GM18867 (cell line): ENCODE data around the gene C16orf74.

Experiments
- ATAC-seq: cut with Tn5 transposase; IDR thresholded peaks from one replicate; pipeline ENCODE4 v1.9.1; 2021; ENCODE audit warnings: mild to moderate bottlenecking, moderate library complexity; ENCODE audit not compliant: unreplicated experiment

The C16orf74 gene

DNA sequence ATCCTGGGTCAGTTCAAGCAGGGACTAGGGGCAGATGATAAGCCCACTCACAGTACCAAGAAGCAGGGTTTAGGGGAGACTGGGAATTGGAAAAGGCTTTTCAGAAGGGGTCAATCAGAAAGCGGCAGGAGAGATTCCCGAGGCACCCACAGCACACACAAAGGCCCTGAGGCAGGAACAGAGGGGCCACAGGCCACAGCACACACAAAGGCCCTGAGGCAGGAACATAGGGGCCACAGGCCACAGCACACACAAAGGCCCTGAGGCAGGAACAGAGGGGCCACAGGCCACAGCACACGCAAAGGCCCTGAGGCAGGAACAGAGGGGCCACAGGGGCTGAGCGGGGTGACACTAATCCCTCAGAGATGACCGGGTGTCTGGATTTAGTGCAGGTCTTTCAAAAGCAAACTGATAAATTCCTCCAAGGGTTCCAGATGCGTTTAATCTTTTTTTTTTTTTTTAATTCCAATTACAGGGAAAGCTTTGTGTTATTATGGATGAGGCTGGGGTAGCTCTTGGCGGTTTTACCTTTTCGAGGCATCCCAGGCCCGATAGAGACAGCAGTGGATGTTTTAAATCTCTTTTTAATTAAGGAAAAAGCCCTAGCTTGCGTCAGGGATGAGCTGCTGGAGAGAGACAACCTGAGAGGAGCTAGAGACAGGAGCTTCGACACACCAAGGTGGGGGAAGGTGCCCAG lies 31.1 kb downstream of the C16orf74 start:
- ATAC-seq, result no peak

DNA sequence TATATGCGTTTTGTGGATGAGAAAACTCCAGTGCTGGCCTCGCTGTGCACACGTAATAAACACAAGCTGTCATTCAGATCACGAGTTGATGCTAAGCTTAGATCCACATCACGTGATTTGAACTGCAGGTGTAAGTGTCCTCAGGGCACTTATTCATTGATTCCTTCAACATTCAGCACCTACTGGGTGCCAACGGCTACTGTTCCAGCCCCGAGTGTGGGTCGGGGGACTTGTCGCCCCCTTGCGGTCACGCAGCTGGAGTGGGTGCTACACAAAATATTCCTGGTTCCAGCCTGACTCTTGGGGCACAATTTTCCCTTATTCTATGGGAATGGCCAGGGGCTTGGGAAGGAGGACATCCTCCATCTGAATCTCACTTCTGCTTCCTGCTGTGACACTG lies 32.2 kb downstream of the C16orf74 start:
- no peak for ATAC-seq

DNA sequence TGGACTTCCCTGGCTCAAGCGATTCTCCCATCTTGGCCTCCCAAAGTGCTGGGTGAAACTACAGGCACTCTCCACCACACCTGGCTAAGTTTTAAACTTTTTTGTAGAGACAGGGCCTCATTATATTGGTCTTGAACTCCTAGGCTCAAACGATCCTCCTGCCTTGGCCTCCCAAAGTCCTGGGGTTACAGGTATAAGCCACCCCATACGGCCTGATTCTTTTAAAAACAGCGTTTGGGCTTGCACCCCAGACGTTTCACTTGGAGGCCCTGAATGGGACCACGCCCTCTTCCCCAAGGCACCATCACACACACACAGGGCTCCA lies 32.8 kb downstream of the C16orf74 start:
- no peak for ATAC-seq

DNA sequence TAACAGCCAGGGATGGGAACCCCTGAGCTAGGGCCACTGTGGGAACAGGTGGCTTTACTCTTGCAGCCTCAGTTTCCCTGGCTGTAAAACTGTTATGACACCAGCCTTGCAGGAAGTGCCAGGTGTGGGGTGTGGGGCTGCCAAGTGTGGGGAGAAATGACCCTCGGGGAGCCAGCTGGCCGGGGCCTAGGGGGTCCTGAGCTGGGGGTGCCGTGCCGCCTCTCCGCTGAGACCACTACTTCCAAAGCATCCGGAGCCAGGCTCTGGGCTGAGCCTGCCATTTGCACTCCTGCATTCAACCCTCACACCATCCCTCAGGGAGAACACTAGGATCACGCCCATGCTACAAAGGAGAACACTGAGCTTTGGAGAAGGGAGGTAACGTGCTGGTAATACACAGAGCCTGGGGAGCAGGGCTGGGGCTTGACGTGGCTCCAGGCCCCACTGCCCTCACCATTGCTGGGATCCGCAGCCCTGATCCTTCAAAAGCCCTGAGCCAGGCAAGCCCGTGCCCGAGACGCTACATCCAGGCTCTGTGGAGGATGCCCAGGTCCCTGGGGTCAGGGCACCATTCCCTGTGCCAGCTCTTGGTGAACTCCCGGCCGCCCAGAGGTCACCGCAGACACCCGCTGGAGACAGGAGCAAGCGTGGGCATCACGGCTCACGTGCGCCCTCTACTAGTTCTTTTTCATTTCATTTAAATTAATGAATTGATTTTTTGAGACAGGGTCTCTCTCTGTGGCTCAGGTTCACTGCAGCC lies 33.3 kb downstream of the C16orf74 start:
- ATAC-seq, result no peak

DNA sequence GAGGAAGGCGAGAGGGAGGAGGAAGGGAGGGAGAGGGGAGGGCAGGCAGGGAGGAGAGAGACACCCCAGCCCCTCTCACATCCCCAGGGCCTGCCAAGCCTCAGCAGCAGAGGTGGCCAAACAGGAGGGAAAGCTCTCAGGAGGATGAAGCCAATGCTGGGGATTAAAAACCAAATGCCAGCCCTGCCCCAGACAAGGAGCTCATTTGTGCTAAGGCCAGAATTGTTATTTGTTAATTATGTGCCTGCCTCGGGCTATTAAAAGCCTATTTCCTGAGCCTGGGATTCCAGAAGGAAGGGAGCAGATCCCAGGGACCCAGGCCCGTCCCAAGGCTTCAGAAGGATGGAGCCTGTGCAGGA lies 34.2 kb downstream of the C16orf74 start:
- no peak for ATAC-seq

DNA sequence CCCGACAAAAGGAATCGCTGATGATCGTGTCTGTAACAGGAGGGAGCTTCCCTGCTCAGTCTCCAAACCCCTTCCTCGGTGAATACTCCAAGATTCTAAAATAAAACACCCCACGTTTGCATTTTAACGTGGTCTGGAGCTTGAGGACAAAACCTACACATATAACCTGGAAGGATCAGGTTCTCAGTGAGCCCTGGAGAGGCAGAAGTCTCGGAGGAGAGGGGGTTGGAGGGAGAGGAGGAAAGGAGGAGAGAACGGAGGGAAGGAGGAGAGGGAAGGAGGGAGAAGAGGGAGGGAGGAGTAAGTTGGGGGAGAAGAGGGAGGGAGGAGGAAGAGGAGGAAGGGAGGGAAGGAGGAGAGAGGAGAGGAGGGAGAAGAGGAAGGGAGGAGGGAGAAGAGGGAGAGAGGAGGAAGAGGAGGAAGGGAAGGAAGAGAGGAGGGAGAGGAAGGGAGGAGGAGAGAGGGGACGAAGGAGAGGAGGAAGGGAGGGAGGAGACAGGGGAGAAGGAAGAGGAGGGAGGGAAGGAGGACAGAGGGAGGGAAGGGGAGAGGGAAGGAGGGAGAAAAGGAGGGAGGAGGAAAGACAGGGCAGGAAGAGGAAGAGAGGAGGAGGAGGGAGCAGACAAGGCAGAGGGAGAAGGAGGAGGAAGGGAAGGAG lies 34.7 kb downstream of the C16orf74 start:
- no peak for ATAC-seq

DNA sequence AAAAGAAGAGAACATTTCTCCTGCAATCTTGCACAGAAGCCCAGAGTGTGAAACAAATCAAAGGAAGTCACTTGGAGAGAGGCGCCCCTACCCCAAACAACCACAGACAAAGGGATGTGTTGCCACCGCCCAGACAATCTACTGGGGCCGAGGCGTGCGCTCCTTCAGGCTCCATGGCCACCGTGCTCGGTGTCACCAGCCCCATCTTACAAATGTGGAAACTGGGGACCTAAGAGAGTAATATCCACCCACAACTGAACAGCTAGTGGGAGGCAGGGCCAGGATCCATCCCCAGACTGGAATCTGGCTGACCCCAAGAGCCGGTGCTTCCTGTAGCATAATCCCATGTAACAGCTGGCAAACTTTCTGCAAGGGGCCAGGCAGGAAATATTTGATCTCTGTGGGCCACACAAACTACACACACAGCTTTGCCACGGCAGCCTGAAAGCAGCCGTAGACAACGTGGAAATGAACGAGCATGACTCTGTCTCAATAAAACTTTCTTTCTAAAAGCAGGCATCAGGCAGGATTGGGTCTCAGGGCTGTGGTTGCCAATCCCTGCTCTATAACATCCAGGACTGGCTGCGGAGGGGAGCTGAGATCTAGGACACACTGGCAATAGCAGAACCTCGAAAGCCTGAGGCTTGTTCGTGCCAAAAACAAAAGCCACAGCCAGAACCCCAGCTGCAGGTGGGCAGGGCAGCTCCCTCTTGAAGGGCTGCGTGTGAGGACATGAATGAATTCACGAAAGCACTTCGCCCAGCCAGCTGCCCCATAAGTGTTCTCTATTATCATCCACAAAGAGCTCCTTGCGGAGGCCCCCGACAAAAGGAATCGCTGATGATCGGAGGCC lies 35.5 kb downstream of the C16orf74 start:
- no peak for ATAC-seq

DNA sequence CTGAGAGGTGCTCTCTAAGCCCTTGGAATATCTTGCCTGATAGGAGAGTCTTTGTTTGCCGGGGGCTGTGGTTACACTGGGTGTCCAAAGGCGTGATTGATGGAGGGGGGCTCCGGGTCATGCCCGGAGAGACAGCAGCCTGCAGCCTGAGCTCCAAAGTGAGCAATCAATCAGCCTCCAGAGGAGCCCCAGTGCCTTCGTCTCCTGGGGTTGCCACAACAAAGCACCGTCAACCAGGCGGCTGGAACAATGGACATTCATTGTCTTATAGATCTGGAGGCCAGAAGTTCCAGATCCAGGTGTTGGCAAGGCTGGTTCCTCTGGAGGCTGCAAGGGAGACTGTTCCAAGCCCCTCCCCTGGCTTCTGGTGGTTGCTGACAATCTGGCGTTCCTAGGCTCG lies 38.1 kb downstream of the C16orf74 start:
- no peak for ATAC-seq

DNA sequence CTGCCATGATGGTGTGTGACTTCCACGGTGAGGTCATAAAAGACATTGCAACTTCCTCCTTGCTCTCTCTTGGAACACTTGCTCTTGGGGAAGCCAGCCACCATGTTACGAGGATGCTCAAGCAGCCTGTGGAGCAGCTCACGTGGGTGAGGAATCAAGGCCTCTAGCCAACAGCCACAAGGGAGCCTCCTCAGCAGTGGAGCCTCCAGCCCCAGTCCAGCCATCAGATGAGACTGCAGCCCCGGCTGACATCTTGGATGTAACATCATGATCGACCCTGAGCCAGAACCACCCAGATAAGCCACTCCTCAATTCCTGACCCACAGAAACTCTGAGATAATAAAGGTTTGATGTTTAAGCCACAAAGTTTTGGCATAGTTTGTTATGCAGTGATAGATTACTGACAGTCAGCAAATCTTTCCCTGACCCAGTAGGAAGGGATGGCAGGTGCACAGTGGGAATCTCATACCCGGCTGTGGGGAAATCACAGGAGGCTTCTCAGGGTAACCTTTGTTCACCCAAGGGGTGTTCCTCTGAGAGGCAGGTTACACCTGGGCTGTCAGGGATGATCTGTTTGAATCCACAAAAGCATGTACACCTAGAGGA lies 38.8 kb downstream of the C16orf74 start:
- ATAC-seq, result no peak

DNA sequence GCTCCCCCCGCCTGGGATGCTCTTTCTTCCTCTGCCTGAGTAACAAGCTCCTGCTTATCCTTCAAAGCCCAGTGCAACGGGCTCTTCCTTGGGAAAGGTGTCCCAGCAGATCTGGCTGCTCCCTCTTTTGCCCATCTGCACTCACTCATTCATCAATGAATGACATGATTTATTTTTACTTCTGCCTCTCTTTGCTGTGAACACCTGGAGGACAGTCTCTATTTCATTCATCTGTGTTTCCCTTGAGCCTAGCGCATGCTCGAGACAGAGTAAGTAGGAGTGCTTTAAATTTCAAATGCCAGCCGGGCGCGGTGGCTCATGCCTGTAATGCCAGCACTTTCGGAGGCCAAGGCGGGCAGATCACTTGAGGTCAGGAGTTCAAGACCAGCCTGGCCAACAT lies 40.2 kb downstream of the C16orf74 start:
- no peak for ATAC-seq

DNA sequence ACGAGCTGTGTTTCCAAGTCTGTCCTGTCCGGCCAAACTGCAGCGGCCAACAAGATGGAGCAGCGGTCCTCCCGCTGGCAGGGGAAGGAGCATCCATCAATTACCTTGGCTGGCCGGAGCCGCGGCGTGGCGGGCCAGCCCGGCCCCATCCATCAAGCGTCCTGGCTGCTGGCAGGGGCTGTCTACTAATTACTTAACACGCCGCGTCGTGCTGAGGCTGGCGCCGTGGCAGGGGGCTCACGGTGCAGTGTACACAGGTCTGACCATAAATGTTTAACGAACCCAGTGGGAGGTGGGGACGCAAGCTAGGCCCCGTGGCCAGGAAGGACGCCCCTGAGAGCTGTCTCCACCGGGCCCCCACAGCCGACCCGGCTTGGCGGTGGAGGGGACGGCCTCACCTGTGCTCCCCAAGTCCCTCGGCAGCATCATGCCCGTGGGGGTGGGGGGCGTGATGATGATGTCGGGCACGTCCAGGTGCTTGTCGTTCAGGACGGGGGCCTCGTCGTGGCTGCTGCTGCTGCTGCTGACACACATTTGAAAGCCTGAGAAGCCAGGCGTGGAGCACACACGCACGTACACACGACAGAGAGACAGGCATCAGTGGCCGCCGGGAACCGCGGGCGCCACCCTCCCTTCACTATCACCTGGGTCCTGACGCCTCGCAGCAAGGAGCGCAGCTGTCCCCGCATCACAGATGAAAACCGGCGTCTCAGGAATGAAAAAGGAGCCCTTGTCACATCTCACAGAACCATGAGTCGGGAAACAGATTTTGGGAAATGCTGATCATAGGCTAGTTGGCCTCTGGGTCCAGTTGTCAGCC lies 40.9 kb downstream of the C16orf74 start:
- ATAC-seq, result no peak

DNA sequence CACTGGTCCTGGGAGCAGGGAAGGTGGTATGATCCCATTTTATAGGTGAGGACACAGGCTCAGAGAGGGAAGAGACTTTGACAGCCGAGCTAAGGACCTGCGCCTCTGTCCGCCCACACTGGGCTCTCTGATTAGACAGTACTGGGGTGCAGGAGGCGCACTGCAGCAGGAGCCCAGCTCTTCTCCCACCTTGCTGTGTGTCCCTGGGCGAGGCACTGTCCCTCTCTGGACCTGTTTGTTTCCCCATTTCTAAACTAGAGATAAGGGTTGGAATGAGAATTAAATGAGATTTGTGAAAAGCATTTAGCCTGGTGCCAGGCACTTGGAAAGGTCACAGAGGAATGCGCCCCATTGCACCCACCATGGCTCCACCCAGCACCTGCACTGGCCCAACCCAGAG lies 42.6 kb downstream of the C16orf74 start:
- ATAC-seq, result no peak

DNA sequence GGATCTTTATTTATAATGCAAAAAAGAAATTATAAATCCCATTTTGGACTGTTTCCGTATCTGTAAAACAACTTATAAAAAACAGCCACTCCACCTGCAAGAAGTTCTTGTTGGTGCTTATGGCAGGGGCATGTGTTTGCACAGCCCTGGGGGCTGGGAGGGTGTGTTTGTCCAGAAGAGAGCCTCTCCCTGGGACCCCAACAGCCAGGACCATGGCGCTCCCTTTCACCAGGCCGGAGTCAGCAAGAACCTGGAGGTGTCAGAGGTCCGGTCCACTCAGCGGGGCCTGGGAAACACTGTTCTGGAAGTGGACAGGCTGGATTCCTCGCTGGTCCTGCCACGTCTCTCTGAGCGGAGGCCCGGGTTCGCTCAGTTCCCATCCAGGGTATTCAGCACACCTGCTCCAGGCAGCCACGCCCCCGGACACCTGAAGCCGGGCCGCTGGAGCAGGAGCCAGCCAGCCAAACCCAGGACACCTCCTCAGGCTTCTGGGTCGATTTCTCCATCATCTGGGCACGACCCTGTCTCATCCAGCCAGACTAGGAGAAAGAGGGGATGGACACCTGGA lies 43.3 kb downstream of the C16orf74 start:
- ATAC-seq, result no peak

DNA sequence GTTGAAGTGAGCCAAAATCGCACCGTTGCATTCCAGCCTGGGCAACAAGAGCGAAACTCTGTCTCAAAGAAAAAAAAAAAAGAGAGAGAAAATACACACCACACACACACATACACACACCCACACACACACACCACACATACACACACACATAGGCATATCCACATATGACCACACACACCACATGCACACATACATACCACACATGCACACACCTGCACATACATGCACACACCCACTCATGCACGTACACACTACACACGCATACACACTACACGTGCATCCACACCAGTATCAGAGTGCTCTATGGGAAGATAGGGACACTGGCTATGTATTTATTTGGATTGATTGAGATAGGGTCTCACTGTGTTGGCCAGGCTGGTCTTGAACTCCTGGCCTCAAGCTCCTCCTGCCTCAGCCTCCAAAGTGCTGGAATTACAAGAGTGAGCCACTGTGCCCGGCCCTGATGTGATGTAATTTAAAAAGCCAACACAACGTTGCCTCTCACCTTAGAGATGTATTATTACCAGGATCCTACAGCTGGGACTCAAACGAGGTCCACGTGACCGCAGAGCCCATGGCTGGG lies 44.4 kb downstream of the C16orf74 start:
- ATAC-seq, result no peak

DNA sequence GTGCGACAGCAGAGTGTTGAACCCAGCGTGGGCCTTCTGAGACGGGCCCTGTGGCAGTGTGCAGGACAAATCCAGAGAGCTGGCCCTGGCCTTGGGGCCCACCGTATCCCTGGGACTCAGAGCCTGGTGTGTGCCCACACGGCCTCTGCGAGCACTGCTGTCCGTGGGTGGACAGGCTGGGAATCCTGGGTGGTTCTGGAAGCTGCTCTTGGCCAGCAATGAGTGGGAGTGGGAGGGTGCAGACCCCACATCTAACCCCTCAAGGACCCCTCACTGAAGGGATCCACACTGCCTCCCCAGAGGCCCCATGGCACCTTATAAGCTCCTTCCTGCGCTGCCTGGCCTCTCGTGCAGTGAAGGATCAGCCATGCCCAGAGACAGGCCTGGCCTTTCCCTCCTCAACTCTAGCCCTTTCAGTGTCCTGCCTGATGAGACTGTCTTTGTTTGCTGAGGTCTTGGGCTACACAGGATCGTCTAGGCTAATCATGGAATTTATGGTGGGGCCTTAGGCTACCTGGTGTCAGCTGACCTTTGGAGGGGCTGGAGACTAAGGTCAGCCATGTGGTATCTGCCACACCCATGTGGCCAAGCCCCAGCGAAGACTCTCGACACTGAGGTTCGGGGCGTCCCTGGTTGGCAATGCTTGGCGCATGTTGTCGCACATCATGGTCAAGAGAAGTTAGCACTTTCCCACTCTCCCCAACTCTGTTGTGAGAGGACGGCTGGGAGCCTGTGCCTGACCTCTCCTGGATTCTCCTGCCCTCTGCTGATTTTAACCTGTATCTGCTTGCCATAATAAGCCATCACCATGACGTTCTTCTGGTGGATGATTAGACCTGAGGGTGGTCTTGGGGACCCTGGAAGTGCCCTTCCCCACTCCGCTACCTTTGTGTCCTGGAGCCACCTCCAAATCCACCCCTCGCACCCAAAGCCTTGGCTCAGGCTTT lies 45.7 kb downstream of the C16orf74 start:
- ATAC-seq, result no peak

DNA sequence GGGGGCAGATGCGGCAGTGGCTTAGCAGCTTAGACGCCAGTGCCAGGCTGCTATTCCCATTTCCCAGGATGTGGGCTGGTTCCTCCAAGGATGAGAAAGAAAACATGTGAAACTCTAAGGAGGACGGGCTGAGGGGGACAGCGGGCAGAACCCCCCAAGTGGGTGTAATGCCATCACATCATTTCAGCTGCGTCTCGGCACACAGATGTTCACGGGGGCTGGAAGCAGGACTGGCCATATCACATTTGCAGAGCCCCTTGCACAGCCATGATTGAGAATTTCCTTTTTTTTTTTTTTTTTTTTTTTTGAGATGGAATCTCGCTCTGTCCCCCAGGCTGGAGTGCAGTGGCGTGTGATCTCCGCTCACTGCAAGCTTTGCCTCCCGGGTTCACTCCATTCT lies 46.9 kb downstream of the C16orf74 start:
- ATAC-seq, result no peak

DNA sequence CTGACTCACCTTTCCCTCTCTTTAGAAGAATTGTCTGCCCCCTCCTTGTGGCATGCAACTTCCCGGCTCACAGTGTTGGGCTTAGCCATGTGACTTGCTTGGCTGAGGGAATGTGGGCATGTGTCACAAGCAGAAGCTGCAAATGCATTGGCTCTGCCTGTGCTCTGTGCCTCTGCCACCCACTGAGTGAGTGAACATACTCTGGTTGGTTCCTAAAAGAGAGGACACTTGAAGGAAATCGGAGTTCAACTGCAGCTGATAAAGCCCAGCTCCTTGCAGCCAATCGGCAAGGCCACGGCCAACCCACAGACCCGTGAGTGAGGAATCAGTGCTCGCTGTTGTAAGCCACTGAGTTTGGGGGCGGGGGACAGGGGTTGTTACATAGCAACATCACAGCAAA lies 51.3 kb downstream of the C16orf74 start:
- ATAC-seq, result no peak

DNA sequence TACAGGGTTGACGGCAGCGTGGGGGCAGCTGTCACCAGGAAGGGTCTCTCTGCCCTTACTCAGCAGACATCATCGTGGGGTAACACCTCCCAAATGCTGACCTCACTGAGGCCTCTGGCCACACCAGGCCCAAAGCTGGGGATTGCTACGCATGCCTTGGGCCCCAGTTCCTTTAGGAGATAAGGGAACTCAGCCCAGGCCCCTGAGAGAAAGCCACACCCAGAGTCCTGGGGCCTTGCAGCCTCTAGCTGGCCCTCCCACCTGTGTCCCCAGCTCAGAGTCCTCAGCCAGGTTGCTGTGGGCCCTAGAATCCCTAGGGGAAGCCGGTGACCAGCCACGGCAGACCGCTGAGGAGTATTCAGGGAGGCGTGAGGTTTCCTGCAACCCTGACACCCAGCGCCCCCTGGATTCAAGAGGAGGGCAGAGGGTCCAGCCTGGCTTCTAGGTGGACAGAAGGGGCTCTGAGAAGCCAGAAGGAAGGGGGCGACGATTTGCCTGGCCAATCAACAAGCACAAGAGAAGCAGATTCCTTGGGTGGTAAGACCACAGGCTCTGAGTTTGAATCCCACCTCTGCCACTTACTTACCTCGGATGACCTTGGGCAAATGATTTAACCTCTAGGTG lies 51.8 kb downstream of the C16orf74 start:
- no peak for ATAC-seq
